Rectal smooth muscle tissue (tissue), 1 donor: ENCODE measurements around the gene AMPD2.

Experiments
- H3K27ac ChIP-seq: one replicate; pipeline ENCODE4 v1.7.0; 2013; ENCODE audit warnings: low read depth, low read length, inconsistent platforms
- H3K27me3 ChIP-seq: one replicate; pipeline ENCODE4 v1.7.0; 2013; ENCODE audit warnings: low read length; ENCODE audit not compliant: control insufficient read depth, insufficient read depth
- H3K36me3 ChIP-seq: one replicate; pipeline ENCODE4 v1.7.0; 2013; ENCODE audit warnings: low read length; ENCODE audit not compliant: control insufficient read depth, insufficient read depth
- H3K4me1 ChIP-seq: one replicate; pipeline ENCODE4 v1.7.0; 2013; ENCODE audit warnings: low read length; ENCODE audit not compliant: control insufficient read depth, insufficient read depth
- H3K4me3 ChIP-seq: one replicate; pipeline ENCODE4 v1.7.0; 2013; ENCODE audit warnings: low read length
- H3K9ac ChIP-seq: one replicate; pipeline ENCODE4 v1.7.0; 2013; ENCODE audit warnings: low read length

Gene AMPD2

GRCh38 chr1:109598655-109599054 is 21.0 kb upstream of the AMPD2 start:
- H3K9ac ChIP-seq = no peak overlapping the region
- no peaks in the 10 kb centered on the region for H3K4me1 ChIP-seq
- H3K27me3 ChIP-seq = no peaks in the 10 kb centered on the region
- H3K27ac ChIP-seq = no peak overlapping the region
- H3K4me3 ChIP-seq = no peak overlapping the region
- H3K36me3 ChIP-seq = no peaks in the 10 kb centered on the region

- Histone ChIP-seq H3K27ac (no peak overlapping the region), H3K9ac (no peak overlapping the region), H3K36me3 (no peaks in the 10 kb centered on the region), H3K4me1 (no peaks in the 10 kb centered on the region), H3K4me3 (no peak overlapping the region), H3K27me3 (no peaks in the 10 kb centered on the region)
Measured at GRCh38 chr1:109603229-109603628, 16.4 kb upstream of the AMPD2 start.

GRCh38 chr1:109605381-109605780 is 14.3 kb upstream of the AMPD2 start:
- no peaks in the 10 kb centered on the region for H3K4me1 ChIP-seq
- H3K9ac ChIP-seq = no peak overlapping the region
- H3K27me3 ChIP-seq = no peaks in the 10 kb centered on the region
- H3K36me3 ChIP-seq = no peaks in the 10 kb centered on the region
- H3K27ac ChIP-seq = no peak overlapping the region
- no peak overlapping the region for H3K4me3 ChIP-seq

GRCh38 chr1:109609881-109610280 is 9.8 kb upstream of the AMPD2 start:
- no peak overlapping the region for H3K9ac ChIP-seq
- no peak overlapping the region for H3K27ac ChIP-seq
- no peaks in the 10 kb centered on the region for H3K36me3 ChIP-seq
- H3K4me1 ChIP-seq = no peaks in the 10 kb centered on the region
- H3K4me3 ChIP-seq = no peak overlapping the region
- H3K27me3 ChIP-seq = no peaks in the 10 kb centered on the region

- H3K27ac ChIP-seq = no peak overlapping the region
- H3K36me3 ChIP-seq = no peaks in the 10 kb centered on the region
- no peak overlapping the region for H3K4me3 ChIP-seq
- H3K4me1 ChIP-seq = no peaks in the 10 kb centered on the region
- no peaks in the 10 kb centered on the region for H3K27me3 ChIP-seq
- H3K9ac ChIP-seq = no peak overlapping the region
Measured at GRCh38 chr1:109610609-109611307, 8.9 kb upstream of the AMPD2 start.

- no peak overlapping the region for H3K4me3 ChIP-seq
- H3K9ac ChIP-seq = no peak overlapping the region
- H3K36me3 ChIP-seq = no peaks in the 10 kb centered on the region
- no peaks in the 10 kb centered on the region for H3K27me3 ChIP-seq
- no peaks in the 10 kb centered on the region for H3K4me1 ChIP-seq
- no peak overlapping the region for H3K27ac ChIP-seq
Measured at GRCh38 chr1:109611308-109611990, 8.2 kb upstream of the AMPD2 start.

GRCh38 chr1:109613361-109614147 is 6.1 kb upstream of the AMPD2 start:
- H3K27ac ChIP-seq = no peak overlapping the region

GRCh38 chr1:109615879-109616278 is 3.8 kb upstream of the AMPD2 start:
- H3K36me3 ChIP-seq = no peaks in the 10 kb centered on the region
- H3K4me1 ChIP-seq = peaks cover 3% of the 10 kb centered on the region
- no peak overlapping the region for H3K9ac ChIP-seq
- H3K27ac ChIP-seq = no peak overlapping the region
- no peak overlapping the region for H3K4me3 ChIP-seq
- H3K27me3 ChIP-seq = no peaks in the 10 kb centered on the region

More at GRCh38 chr1:109613361-109614147, 6.1 kb upstream of the AMPD2 start:
- Histone ChIP-seq H3K36me3 (no peaks in the 10 kb centered on the region), H3K9ac (no peak overlapping the region), H3K27me3 (no peaks in the 10 kb centered on the region), H3K4me1 (no peaks in the 10 kb centered on the region), H3K4me3 (no peak overlapping the region)

- Histone ChIP-seq H3K27ac (no peak overlapping the region), H3K4me3 (no peak overlapping the region), H3K27me3 (no peaks in the 10 kb centered on the region), H3K9ac (no peak overlapping the region), H3K4me1 (peaks cover 4% of the 10 kb centered on the region), H3K36me3 (no peaks in the 10 kb centered on the region)
Measured at GRCh38 chr1:109616391-109616790, 3.2 kb upstream of the AMPD2 start.

- no peak overlapping the region for H3K27ac ChIP-seq
- H3K36me3 ChIP-seq = no peaks in the 10 kb centered on the region
- H3K4me3 ChIP-seq = no peak overlapping the region
- peaks cover 6% of the 10 kb centered on the region for H3K4me1 ChIP-seq
- H3K27me3 ChIP-seq = no peaks in the 10 kb centered on the region
- H3K9ac ChIP-seq = no peak overlapping the region
Measured at GRCh38 chr1:109617291-109617801, 2.3 kb upstream of the AMPD2 start.

- Histone ChIP-seq H3K9ac (peak overlapping the region; percentile 45), H3K36me3 (no peaks in the 10 kb centered on the region), H3K4me1 (peaks cover 6% of the 10 kb centered on the region), H3K4me3 (peak overlapping the region; percentile 92), H3K27ac (peak overlapping the region; percentile 3), H3K27me3 (no peaks in the 10 kb centered on the region)
Measured at GRCh38 chr1:109618661-109619575, 719 bp upstream of the AMPD2 start.
